Nucleus accumbens (tissue), 56 donors: ENCODE results near the gene TIAM2.
"Not testable (repeated sequence)": the region's sequence is repeated elsewhere in the genome, so short reads cannot be mapped to it uniquely, and the experiment has no call there.

Experiments
- DNase-seq, 56 donors: peaks; one replicate each; lab custom pipeline; 2025; lab: John Stamatoyannopoulos, UW

TIAM2 gene

GRCh38 chr6:155154158-155154830 is 159.2 kb downstream of the TIAM2 start:
- peak in 10 of 56 donors; percentile 6 to 44 (median 18) for DNase-seq

- no peak for DNase-seq
Measured at GRCh38 chr6:155155787-155156447, 160.8 kb downstream of the TIAM2 start.

- DNase-seq: no peak
Measured at GRCh38 chr6:155157101-155157500, 162.0 kb downstream of the TIAM2 start.

- no peak for DNase-seq
Measured at GRCh38 chr6:155158030-155158843, 163.1 kb downstream of the TIAM2 start.

GRCh38 chr6:155162682-155163081 is 167.6 kb downstream of the TIAM2 start:
- no peak for DNase-seq

- DNase-seq: no peak
Measured at GRCh38 chr6:155163601-155164000, 168.5 kb downstream of the TIAM2 start.

GRCh38 chr6:155165029-155165710 is 170.1 kb downstream of the TIAM2 start:
- no peak for DNase-seq

DNA sequence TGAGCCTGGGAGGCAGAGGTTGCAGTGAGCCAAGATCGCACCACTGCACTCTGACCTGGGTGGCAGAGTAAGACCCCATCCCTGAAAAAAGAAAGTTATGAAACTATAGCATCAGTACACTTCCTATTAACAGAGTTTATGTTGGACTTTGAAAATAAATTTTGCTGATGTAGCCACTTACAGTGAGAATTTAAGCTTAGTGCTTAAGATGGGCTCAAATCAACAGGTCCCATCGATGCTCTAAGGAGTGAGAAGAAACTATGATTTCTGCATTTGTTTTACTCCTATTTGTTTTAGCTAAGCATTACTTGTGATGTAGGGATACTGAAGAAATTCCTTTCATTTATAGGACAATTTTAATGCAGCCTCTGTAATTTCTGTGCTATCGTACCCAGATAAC is 175.4 kb downstream of the TIAM2 start:
- DNase-seq: no peak

DNA sequence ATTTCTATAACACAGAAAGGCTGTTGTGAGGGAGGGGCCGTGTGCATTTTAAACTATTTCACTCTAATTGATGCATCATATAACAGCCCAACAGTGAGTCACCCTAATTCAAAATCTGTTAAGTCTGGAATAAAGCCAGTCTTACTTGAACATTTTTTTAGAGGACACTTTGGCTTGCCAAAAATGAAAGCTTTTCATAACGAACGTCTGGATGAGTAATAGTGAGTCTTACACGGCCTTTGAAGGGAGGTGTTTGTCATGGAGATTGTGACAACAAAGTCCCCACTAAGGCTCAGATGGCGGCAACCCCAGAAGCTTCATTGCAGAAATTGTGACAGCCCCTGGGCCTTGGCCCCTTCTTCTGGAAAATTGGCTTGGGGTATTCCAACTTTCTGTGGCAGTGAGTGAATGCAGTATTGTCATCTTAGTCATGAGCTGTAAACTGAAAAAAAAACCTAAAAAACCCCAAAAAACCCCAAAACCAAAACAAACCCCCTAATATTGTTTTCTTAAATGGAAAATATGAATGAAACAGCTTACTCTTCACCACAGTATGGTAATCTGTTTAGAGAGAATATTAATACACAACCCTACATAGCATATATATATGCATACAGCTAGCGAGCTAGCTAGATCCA is 176.1 kb downstream of the TIAM2 start:
- peak in 24 of 56 donors; percentile 4 to 86 (median 22) for DNase-seq

DNA sequence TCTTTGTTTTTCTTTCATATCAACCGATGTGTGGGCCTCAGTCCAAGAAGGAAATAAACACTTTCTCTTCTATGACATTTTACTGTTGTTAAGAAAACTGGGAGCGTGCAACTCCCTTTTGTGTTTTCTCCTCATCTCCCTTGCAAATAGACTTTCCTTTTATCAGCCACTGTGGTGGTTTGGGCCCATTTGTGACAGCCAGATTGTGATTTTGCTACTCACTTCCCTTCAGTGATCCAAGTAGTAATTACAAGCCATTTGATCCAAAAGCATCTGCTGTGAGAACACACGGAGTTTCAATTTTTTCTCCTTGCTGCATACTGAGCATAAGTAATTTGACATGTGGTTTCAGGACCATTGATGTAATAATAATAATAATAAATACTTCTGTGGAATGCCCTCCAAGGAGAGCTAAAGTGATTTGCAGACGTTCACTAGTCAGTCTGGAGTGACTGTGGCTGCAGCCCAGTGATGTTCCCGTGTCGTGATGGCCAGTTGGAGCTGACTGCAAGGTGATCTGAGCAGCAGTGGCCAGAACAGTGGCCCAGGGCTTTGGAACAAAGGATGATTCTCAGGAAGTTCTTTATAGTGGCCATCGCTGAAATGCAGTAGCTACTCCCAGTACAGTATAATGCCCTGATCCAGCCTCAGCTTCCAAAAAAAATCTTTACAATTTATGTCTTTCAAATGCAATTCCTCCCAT is 176.8 kb downstream of the TIAM2 start:
- DNase-seq: peak in 1 of 56 donors; percentile 24

DNA sequence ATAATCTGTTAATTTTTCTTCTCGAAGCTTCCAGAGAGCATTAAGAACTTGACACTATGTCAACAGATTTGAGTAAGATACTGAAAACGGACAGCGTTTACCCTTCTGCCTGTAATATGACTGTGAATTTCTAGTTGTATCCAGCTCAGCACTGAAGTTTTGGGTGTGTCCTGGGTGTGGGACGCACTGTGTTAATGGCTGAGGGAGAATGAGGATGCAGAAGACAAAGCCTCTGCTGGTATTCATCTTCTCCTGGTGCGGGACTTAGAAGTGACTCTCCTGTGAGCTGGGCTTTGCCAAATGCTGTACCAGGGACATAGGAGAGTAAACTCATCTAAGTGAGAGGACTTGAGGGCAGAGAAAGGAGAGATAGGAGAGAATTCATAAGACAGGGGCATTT is 178.4 kb downstream of the TIAM2 start:
- no peak for DNase-seq

GRCh38 chr6:155174576-155175211 is 179.6 kb downstream of the TIAM2 start:
- peak in 46 of 56 donors; percentile 9 to 84 (median 46) for DNase-seq

DNA sequence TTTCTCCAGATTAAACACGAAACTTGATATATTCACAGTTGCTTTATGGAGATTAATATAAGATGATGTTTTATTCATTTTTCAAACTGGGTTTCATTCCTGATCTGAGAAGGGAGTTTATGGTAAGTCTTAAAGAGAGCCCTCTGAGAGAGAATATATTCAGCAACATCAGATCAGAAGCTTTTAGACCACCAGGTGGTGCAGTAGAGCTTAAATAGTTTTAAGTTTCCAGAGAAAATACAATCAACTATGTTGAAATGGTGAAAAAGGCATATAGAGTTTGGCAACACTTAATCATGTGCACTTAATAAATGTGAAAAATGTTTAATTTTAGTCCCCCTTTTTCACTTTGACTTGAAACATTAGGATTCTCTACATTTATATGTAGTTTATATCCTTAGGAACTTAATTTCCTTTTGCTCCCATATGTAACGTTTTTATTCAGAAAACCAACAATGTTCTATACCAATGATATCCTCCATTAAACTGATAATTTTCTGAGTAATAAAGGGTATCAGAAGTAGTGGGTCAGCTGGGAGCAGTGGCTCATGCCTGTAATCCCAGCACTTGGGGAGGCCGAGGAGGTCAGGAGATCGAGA is 182.3 kb downstream of the TIAM2 start:
- DNase-seq: peak in 8 of 56 donors; percentile 4 to 54 (median 16)

DNA sequence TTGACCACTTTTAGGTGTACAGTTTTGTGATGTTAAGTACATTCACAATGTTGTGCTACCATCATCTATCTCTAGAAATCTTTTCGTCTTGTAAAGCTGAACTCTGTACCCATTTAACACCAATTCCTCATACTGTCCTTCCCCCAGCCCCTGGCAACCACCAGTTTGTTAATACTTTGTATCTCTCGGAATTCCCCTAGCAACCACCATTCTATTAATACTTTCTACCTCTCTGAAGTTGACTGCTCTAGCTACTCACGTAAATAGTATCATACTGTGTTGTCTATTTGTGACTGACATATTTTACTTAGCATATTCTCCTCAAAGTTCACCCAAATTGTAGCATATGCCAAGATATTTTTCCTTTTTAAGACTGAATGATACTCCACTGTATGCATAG is 186.4 kb downstream of the TIAM2 start:
- no peak for DNase-seq

DNA sequence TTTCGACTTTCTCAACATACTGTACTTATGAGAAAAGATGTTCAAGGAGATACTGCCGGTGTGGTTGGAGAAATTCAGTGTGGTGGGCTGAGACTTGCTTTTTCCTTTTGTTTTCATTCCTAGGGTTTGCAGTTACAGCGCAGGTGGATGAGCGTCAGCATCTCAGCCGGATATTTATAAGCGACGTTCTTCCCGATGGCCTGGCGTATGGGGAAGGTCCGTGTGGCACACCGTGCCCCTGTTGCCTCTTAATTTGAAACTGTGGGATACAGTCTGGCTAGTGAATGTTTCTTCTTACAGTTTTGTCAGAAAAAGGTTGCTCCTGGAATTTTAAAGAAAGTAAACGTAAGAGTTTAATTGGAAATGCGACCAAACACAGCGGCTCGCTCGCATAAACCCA is 187.0 kb downstream of the TIAM2 start:
- DNase-seq: no peak

DNA sequence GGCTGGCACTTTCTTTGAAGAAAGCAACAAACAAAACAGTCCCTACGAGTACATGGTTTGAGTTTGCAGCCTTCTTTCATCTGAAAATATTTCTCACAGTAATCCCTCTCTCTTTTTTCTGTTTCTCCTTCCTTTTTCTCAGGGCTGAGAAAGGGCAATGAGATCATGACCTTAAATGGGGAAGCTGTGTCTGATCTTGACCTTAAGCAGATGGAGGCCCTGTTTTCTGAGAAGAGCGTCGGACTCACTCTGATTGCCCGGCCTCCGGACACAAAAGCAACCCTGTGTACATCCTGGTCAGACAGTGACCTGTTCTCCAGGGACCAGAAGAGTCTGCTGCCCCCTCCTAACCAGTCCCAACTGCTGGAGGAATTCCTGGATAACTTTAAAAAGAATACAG is 188.0 kb downstream of the TIAM2 start:
- no peak for DNase-seq

DNA sequence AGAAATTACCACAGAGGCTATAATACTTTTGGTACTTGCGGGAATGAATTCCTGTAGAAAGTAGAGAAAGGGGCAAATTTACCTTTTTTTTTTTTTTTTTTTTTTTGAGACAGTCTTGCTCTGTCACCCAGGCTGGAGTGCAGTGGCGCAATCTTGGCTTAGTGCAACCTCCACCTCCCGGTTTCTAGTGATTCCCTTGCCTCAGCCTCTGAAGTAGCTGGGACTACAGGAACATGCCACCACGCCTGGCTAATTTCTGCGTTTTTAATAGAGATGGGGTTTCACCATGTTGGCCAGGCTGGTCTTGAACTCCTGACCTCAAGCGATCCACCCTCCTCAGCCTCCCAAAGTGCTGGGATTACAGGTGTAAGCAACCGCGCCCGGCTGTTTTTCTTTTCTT is 189.9 kb downstream of the TIAM2 start:
- DNase-seq: not testable (repeated sequence)

GRCh38 chr6:155185544-155185943 is 190.4 kb downstream of the TIAM2 start:
- DNase-seq: no peak
